CD4-positive, alpha-beta T cell treated with Interleukin-17A for 1 hour (primary cell): Measurements from ENCODE around the gene GRM8.
A peak's percentile ranks its signal among the peaks of the same experiment; 100 is the strongest.

Experiments
- DNase-seq: peaks from one replicate; pipeline ENCODE4 v3.0.0-alpha.2; 2020

Gene GRM8

DNA sequence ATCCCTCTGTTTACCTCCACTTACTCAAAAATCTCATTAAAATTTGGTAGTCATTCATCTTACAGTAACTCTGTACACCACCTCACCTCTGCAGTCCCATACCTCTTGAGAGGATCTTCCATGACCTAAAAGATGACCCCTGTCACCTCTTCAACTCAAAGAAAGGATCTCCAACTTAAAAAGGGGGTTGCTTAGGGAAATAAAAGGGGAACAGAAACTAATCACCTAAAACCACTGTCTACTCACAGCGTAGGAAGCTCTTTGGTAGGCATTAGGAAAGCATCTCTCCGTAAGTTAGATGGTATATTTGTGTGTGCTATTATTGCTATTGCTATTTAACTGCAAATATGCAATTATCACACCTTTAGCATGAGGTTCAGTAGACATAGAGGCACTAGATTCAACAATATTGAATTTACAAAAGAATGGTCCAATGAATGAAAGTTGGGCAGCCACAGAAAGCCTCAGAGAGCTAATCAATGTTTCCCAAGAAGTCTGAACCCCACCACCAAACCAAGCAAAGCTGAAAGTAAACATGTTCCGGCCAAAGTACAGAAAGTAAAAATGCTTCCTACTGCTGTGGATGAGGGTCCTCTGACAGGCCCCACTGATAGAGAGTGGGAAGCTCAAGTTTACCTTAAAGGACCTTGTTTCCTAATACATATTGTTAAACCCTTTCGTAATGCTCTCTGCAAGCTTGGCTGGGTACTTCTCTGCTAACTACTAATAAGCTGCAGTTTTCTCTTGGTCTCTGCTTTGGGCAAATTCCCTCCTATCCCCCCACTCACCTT lies 105.8 kb downstream of the GRM8 start:
- no peak for DNase-seq

DNA sequence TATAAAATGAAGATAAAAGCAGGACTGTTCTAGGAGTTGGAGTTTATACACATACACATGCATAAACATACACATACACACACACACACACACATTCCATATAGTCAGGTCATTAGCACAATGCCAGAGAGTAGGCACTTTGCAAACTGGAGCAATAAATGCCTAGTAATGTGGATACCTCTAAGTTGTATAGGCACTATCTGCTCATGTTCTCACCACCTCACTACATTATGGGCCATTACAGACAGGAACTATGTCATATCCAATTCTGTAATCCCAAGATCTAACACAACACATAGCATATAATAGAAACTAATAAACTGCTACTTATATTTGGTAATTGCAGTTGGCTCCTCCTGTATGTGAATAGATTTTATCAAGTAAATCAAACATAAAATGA lies 115.6 kb downstream of the GRM8 start:
- DNase-seq, result no peak

DNA sequence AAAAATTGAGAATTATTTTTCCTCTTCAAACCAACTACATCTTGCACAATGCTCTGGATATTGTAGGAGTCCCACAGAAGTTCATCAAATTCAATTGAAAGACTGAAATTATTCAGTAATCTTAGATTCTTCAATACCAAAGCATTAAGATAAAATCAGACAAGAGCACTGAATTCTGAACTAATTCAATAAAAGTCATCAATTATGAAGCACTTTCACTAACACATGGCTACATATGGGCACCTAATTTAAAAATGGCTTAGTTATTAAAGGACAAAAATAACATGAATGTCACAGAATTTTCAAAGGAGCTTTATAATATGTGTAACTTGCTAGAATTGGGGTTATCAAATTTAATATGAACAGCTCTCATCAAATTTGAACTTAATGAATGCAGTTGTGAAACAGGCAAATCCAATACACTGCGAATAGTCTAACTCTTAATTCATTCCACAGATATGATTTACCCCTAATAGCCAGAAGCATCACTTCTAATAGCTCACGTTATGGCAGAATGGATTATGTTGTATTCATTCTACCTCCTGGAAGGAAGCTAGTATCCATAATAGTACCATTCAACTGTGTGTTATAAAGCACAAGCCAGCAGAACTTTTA lies 116.8 kb downstream of the GRM8 start:
- DNase-seq, result no peak

DNA sequence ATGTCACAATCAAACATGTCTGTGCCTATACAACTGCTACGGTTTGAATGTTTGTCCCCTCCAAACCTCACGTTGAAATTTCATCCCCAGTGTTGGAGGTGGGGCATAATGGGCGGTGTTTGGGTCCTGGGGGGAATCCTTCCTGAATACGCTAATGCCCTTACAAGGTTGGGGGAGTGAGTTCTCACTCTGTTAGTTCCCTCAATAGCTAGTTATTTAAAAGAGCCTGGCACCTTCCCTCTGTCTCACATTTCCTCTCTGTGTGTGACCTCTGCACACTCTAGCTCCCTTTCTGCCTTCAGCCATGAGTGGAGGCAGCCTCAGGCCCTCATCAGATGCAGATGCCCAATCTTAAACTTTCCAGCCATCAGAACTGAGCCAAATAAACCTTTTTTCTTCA lies 129.5 kb downstream of the GRM8 start:
- no peak for DNase-seq

DNA sequence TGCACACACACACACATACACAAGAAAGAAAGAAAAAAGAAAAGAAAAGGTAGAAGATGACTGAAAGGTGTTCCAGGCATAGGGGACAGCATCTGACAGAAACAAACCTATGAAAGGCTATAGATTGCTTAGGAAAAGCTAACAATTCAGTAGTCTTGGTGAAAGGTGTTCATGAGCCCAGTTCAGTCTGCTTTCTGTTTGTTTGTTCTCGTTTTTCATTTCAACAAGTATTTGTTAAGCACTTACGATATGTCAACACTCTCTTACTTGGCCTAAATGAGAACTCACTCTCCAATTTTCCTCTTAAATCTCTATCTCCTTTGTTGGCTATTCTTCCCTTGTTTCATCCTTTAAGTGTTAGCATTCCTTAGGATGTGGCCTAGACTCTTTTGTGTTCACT lies 133.2 kb downstream of the GRM8 start:
- no peak for DNase-seq

DNA sequence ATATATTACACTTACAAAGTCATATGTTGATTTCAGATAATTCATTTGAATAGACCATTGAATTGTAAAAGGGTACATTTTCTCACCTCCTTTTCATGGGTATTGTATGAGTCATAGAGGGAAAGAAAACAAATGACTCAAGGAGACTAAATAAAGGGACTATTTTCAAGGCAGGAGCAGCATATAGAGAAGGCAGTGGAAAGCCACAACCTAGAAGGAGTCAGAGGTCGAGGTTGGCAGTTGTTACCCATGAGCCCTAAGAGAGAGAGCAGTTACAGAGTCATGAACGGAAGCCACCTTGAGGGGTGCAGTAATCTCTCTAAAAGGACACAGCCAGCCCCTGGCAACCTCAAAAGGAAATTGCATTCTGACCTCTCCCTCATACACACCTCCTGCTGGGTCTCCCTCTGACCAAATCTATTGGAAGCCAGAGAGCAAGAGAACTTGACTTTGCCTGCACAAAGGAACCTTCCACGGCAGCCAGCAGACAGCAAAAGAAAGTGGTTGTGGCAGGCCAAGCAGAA lies 137.9 kb downstream of the GRM8 start:
- no peak for DNase-seq

GRCh38 chr7:127107601-127108007 lies 145.1 kb downstream of the GRM8 start:
- peak; percentile 25 for DNase-seq

DNA sequence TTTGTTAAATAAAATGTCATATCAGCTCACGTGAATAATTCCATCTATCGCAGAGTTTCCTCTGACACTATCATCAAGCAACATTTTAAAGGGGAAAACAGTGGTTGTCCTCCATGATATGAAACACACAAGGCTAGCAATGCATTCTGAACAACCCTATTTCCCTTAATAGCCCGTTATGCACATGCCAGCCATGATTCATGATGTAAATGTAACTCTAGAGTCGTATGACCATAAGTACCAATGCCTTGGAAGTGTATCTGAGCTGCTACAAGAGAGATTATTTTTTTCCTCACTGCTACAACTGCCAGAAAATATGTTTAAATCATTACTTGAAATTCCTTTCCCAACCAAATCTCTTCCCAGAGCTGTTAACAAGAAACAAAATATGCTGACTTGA lies 159.4 kb downstream of the GRM8 start:
- no peak for DNase-seq

DNA sequence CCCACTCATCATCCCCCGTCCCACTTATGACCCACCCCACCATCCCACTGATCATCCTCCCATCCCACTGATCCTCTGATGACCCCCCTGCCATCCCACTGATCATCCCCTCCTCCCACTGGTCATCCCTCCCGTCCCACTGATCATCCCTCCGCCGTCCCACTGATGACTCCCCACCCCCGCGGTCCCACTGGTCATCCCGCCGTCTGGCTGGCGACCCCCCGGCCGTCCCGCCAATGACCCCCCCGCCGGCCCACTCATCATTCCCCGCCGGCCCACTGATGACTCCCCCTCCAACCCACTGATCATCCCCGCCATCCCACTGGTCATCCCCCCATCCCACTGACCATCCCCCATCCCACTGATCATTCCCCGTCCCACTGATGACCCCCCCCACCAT lies 161.1 kb downstream of the GRM8 start:
- no peak for DNase-seq

- DNase-seq, result no peak
These were observed 163.6 kb downstream of the GRM8 start for GRCh38 chr7:127089146-127089545.

DNA sequence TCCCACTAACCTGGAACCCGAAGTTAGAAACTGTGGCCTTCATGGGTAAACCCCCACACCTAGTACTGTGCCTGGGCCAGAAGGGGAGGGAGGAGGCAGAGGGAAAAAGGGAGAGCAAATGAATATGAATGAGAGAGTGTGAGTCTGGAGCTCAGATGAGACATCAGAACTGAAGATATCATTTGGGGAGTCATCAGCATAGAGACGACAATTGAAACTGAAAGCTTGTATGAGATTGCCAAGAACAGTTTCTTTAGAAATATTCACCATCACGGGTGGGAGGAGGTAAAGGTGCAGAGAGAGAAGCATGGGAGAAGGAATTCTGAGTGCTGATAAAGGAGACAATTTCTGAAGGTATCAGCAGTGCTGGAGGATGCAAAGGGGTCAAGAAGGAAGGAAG lies 171.2 kb downstream of the GRM8 start:
- no peak for DNase-seq

GRCh38 chr7:127080576-127080975 lies 172.2 kb downstream of the GRM8 start:
- no peak for DNase-seq

DNA sequence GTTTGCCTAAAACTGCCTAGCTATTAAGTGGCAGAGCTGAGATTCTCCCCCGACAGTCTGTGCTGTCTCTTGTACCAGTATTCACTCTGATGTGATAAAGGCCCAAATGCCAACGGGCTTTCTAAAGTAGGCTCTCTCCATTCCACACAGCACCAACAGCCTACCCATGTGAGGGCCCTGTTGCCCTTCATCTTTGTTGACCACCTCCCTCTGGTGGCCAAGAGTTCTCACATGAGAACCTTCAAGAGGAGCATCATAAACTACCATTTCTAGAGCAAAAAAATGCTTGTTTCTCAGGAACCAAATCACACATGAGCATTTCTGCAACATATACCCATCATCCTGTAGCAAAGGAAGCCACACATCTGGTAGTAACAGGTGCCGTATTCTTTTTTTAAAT lies 185.8 kb downstream of the GRM8 start:
- no peak for DNase-seq

GRCh38 chr7:127059475-127059874 lies 193.3 kb downstream of the GRM8 start:
- no peak for DNase-seq

- DNase-seq, result no peak
These were observed 194.8 kb downstream of the GRM8 start for GRCh38 chr7:127057918-127058317.

DNA sequence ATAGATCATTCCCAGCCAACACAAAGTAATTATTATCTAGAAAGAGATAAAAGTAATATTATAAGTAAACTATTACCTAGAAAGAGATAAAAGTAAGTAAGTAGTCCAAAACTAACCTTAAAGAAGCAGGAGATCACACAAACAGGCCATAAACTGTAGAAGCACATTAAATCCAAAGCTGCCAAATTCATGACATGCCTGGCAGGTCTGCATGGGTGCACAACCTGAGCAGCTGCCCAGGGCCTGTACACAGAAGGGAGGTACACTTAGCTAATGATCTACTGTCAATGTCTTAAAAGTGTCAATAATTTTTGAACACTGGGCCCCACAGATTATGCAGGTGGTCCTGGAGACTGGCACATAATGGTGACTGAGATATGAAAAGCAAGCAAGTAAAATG lies 196.5 kb downstream of the GRM8 start:
- DNase-seq, result no peak

DNA sequence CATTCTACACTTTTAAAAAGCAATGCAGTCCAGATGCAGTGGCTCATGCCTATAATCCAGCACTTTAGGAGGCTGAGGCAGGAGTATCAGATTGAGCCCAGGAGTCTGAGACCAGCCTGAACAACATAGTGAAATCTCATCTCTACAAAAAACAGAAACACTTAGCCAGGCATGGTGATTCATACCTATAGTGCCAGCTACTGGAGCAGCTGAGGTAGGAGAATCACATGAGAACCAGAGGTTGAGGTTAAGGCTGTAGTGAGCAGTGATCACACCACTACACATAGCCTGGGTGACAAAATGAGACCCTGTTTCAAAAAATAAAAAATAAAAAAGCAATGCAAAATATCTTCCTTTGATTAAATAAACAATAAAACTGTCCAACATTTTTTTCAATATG lies 205.2 kb downstream of the GRM8 start:
- no peak for DNase-seq

GRCh38 chr7:127041689-127042452 lies 210.9 kb downstream of the GRM8 start:
- no peak for DNase-seq

- no peak for DNase-seq
These were observed 212.7 kb downstream of the GRM8 start for GRCh38 chr7:127040042-127040441.

DNA sequence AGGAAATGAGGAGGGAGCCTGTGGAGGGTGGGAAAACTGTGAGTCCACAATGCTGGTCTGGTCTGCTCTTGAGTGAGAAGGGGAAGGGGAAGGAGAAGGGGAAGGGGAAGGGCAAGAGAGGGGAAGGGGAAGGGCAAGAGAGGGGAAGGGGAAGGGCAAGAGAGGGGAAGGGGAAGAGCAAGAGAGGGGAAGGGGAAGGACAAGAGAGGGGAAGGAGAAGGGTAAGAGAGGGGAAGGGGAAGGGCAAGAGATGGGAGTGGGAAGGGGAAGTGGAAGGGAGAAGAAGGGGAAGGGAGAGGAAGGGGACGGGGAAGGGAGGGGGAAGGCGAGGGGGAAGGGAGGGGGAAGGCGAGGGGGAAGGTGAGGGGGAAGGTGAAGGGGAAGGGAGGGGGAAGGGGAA lies 213.2 kb downstream of the GRM8 start:
- no peak for DNase-seq

DNA sequence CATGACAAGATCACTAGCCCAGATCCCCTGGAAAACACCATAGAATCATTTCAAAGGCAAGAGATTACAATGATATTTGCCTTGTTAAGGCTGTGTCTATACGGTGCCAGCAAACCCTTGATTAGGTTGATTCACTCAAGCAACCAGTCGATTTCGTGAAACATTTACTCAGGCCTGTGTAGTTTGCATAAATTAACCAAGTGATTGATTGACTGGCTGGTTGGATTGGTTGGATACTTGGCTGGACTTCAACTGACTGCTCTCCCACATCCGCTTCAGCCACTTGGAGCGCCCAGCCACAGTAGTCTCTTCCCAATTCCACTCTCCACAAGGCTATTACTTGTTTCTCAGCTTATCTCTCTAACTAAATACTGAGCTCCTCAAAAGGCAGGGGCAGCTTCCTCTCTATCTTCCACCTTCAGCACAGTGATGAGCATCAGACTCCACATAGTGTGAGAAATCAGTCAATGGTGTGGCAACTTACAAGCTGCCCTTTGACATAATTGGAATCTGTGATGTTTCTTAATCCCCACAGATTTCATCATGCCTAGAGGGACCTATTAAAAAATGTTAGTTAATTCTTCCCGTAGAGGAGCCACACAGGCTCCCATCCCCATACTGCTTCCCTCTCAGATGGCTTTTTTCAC lies 217.4 kb downstream of the GRM8 start:
- no peak for DNase-seq

DNA sequence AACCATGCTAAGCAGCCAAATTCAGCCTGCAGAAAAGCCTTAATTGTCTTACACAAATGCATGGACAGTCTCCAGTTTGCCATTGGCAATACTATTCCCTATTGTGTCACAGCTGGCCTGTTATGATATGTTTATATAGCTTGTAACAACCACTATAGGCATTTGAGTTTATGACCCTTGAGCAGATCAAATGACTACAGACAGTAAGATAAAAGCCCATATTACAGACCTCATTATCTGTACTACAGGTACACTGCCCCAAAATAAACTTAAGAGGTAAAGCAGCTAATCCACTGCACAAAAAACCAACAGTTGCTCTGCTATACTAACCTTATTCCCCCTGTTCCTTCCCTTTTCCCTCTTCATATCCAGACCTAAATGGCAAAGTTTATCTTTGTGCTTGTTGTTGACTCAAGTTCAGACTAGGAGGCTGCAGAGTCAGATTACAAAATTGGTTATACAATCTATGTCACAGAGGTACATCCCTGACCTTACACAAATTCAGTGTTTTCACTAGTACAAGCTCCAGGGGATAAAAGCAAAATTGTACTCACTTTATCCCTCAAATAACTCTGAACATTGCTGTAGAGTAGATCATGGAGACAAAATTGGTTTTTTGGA lies 218.4 kb downstream of the GRM8 start:
- DNase-seq, result no peak

DNA sequence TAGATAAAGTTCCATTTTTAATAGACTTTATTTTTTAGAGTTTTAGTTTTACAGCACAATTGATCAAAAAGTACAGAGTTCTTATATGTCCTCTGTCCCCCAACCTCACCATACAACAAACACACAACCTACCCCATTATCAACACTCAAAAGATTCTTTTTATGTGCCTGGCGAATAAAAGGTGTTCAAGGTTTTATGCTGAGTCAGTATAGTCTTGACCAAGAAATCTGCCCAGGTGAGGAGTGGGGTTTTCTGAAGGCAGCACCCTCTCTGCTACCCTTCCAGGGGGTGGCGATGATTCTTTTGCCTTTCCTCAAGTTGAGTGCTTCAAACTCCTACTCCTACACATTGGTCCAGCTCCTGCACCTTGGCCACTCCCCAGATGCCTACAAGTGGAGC lies 222.9 kb downstream of the GRM8 start:
- DNase-seq, result no peak
